GM23338 (cell line): ENCODE data around the gene ARHGEF9.

ENCODE experiments used
- CREB1 ChIP-seq: fragments of 250-450 bp; sonication (Bioruptor Pico); IDR thresholded peaks from 2 replicates; pipeline ENCODE4 v1.5.0; 2020; ENCODE audit warnings: low read depth, mild to moderate bottlenecking, moderate library complexity
- EZH2 ChIP-seq: fragments of 200-600 bp; sonication (generic); IDR thresholded peaks from one replicate; pipeline ENCODE4 v1.8.0; 2017; ENCODE audit warnings: antibody characterized with exemption, mild to moderate bottlenecking, low read depth; ENCODE audit not compliant: unreplicated experiment
- EZH2phosphoT487 ChIP-seq: fragments of 200-600 bp; sonication (generic); IDR thresholded peaks from one replicate; pipeline ENCODE4 v1.8.1; 2018; ENCODE audit warnings: antibody characterized with exemption; ENCODE audit not compliant: unreplicated experiment
- JUNB ChIP-seq: IDR thresholded peaks from one replicate; pipeline ENCODE4 v1.6.1; 2016; ENCODE audit warnings: antibody characterized with exemption; ENCODE audit not compliant: unreplicated experiment
- NANOG ChIP-seq: IDR thresholded peaks from 2 replicates; pipeline ENCODE4 v1.6.1; 2016; ENCODE audit warnings: antibody characterized with exemption, borderline replicate concordance
- POLR2AphosphoS5 ChIP-seq: IDR thresholded peaks from 2 replicates; pipeline ENCODE4 v1.6.1; 2016; ENCODE audit warnings: antibody characterized with exemption, low read depth
- STAT1 ChIP-seq: IDR thresholded peaks from one replicate; pipeline ENCODE4 v1.6.1; 2016; ENCODE audit warnings: antibody characterized with exemption; ENCODE audit not compliant: unreplicated experiment
- ZNF114 ChIP-seq: fragments of 250-450 bp; sonication (Bioruptor Pico); IDR thresholded peaks from 2 replicates; pipeline ENCODE4 v1.5.0; 2020; ENCODE audit warnings: mild to moderate bottlenecking, moderate library complexity
- ZNF331 ChIP-seq: fragments of 250-450 bp; sonication (Bioruptor Pico); IDR thresholded peaks from 2 replicates; pipeline ENCODE4 v1.5.0; 2020; ENCODE audit warnings: low read depth, mild to moderate bottlenecking, moderate library complexity
- TF ChIP-seq, protein P1 (sequence below), 2 experiments: fragments of 200-600 bp in 1 of 2; sonication (generic) in 1 of 2; conservative IDR thresholded peaks; 2 replicates each; pipeline versions ENCODE4 v1.5.1 to v1.6.1; 2016 to 2017; ENCODE audit warnings: antibody characterized with exemption in 2 of 2, low read depth in 2 of 2, mild to moderate bottlenecking in 2 of 2, moderate library complexity in 1 of 2
- TF ChIP-seq, protein P2 (sequence below): IDR thresholded peaks from one replicate; pipeline ENCODE4 v1.6.1; 2018; ENCODE audit warnings: antibody characterized with exemption; ENCODE audit not compliant: unreplicated experiment
- TF ChIP-seq, protein P3 (sequence below): fragments of 250-450 bp; sonication (Bioruptor Pico); IDR thresholded peaks from 2 replicates; pipeline ENCODE4 v1.5.0; 2020; ENCODE audit warnings: mild to moderate bottlenecking, moderate library complexity
- TF ChIP-seq, protein P4 (sequence below): IDR thresholded peaks from 2 replicates; pipeline ENCODE4 v1.6.1; 2016; ENCODE audit warnings: antibody characterized with exemption

DNA sequence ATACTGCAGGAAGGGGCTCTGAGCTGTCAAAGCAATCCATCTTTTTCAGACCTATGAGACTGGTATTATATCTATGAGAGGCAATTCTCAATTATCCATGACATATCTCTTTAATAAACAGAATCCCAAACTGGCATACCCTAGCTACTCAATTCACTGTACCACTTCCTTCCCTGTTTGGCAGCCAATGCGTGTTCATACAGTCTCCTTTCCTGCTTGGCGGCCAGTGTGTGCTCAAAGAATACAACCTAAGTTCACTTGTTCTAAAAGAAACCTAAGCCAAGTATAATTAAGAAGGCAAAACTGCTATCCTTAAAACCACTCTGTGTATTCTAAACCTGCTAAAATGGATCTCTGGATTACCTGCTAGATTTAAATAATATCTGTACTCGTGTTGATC lies 38.3 kb downstream of the ARHGEF9 start:
- TF ChIP-seq, protein P1, sequence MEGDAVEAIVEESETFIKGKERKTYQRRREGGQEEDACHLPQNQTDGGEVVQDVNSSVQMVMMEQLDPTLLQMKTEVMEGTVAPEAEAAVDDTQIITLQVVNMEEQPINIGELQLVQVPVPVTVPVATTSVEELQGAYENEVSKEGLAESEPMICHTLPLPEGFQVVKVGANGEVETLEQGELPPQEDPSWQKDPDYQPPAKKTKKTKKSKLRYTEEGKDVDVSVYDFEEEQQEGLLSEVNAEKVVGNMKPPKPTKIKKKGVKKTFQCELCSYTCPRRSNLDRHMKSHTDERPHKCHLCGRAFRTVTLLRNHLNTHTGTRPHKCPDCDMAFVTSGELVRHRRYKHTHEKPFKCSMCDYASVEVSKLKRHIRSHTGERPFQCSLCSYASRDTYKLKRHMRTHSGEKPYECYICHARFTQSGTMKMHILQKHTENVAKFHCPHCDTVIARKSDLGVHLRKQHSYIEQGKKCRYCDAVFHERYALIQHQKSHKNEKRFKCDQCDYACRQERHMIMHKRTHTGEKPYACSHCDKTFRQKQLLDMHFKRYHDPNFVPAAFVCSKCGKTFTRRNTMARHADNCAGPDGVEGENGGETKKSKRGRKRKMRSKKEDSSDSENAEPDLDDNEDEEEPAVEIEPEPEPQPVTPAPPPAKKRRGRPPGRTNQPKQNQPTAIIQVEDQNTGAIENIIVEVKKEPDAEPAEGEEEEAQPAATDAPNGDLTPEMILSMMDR (conservative IDR thresholded peaks at IDR 0.05; ENCODE audit: low read depth in 2 of 2) = no peak
- TF ChIP-seq, protein P2, sequence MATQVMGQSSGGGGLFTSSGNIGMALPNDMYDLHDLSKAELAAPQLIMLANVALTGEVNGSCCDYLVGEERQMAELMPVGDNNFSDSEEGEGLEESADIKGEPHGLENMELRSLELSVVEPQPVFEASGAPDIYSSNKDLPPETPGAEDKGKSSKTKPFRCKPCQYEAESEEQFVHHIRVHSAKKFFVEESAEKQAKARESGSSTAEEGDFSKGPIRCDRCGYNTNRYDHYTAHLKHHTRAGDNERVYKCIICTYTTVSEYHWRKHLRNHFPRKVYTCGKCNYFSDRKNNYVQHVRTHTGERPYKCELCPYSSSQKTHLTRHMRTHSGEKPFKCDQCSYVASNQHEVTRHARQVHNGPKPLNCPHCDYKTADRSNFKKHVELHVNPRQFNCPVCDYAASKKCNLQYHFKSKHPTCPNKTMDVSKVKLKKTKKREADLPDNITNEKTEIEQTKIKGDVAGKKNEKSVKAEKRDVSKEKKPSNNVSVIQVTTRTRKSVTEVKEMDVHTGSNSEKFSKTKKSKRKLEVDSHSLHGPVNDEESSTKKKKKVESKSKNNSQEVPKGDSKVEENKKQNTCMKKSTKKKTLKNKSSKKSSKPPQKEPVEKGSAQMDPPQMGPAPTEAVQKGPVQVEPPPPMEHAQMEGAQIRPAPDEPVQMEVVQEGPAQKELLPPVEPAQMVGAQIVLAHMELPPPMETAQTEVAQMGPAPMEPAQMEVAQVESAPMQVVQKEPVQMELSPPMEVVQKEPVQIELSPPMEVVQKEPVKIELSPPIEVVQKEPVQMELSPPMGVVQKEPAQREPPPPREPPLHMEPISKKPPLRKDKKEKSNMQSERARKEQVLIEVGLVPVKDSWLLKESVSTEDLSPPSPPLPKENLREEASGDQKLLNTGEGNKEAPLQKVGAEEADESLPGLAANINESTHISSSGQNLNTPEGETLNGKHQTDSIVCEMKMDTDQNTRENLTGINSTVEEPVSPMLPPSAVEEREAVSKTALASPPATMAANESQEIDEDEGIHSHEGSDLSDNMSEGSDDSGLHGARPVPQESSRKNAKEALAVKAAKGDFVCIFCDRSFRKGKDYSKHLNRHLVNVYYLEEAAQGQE = no peak
- TF ChIP-seq EZH2 = no peak
- TF ChIP-seq POLR2AphosphoS5 = no peak
- TF ChIP-seq EZH2phosphoT487 = no peak
- TF ChIP-seq, protein P3, sequence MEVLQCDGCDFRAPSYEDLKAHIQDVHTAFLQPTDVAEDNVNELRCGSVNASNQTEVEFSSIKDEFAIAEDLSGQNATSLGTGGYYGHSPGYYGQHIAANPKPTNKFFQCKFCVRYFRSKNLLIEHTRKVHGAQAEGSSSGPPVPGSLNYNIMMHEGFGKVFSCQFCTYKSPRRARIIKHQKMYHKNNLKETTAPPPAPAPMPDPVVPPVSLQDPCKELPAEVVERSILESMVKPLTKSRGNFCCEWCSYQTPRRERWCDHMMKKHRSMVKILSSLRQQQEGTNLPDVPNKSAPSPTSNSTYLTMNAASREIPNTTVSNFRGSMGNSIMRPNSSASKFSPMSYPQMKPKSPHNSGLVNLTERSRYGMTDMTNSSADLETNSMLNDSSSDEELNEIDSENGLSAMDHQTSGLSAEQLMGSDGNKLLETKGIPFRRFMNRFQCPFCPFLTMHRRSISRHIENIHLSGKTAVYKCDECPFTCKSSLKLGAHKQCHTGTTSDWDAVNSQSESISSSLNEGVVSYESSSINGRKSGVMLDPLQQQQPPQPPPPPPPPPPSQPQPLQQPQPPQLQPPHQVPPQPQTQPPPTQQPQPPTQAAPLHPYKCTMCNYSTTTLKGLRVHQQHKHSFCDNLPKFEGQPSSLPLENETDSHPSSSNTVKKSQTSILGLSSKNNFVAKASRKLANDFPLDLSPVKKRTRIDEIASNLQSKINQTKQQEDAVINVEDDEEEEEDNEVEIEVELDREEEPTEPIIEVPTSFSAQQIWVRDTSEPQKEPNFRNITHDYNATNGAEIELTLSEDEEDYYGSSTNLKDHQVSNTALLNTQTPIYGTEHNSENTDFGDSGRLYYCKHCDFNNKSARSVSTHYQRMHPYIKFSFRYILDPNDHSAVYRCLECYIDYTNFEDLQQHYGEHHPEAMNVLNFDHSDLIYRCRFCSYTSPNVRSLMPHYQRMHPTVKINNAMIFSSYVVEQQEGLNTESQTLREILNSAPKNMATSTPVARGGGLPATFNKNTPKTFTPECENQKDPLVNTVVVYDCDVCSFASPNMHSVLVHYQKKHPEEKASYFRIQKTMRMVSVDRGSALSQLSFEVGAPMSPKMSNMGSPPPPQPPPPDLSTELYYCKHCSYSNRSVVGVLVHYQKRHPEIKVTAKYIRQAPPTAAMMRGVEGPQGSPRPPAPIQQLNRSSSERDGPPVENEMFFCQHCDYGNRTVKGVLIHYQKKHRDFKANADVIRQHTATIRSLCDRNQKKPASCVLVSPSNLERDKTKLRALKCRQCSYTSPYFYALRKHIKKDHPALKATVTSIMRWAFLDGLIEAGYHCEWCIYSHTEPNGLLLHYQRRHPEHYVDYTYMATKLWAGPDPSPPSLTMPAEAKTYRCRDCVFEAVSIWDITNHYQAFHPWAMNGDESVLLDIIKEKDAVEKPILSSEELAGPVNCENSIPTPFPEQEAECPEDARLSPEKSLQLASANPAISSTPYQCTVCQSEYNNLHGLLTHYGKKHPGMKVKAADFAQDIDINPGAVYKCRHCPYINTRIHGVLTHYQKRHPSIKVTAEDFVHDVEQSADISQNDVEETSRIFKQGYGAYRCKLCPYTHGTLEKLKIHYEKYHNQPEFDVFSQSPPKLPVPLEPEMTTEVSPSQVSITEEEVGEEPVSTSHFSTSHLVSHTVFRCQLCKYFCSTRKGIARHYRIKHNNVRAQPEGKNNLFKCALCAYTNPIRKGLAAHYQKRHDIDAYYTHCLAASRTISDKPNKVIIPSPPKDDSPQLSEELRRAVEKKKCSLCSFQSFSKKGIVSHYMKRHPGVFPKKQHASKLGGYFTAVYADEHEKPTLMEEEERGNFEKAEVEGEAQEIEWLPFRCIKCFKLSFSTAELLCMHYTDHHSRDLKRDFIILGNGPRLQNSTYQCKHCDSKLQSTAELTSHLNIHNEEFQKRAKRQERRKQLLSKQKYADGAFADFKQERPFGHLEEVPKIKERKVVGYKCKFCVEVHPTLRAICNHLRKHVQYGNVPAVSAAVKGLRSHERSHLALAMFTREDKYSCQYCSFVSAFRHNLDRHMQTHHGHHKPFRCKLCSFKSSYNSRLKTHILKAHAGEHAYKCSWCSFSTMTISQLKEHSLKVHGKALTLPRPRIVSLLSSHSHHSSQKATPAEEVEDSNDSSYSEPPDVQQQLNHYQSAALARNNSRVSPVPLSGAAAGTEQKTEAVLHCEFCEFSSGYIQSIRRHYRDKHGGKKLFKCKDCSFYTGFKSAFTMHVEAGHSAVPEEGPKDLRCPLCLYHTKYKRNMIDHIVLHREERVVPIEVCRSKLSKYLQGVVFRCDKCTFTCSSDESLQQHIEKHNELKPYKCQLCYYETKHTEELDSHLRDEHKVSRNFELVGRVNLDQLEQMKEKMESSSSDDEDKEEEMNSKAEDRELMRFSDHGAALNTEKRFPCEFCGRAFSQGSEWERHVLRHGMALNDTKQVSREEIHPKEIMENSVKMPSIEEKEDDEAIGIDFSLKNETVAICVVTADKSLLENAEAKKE (CRISPR knock-in tag) = no peak
- no peak for TF ChIP-seq CREB1 (CRISPR knock-in tag)
- no peak for TF ChIP-seq JUNB
- no peak for TF ChIP-seq STAT1
- TF ChIP-seq, protein P4, sequence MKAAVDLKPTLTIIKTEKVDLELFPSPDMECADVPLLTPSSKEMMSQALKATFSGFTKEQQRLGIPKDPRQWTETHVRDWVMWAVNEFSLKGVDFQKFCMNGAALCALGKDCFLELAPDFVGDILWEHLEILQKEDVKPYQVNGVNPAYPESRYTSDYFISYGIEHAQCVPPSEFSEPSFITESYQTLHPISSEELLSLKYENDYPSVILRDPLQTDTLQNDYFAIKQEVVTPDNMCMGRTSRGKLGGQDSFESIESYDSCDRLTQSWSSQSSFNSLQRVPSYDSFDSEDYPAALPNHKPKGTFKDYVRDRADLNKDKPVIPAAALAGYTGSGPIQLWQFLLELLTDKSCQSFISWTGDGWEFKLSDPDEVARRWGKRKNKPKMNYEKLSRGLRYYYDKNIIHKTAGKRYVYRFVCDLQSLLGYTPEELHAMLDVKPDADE = no peak
- no peak for TF ChIP-seq NANOG
- TF ChIP-seq ZNF114 (CRISPR knock-in tag) = no peak
- no peak for TF ChIP-seq ZNF331 (CRISPR knock-in tag)
